Measurements from ENCODE around the gene DNAJC5G.

Gene DNAJC5G

GRCh38 chr2:27264253-27264752, 10.9 kb upstream of the DNAJC5G start:
- ChIA-PET CTCF (interaction anchor here (0.6 to 6.2 kb wide), 12 partner anchors 10 to 419 kb away, joined by 3 to 96 read pairs (median 4); partner anchors contain the start of gene TRIM54), POLR2A (interaction anchor here (0.9 kb wide), 1 partner anchor 29 kb away, joined by 3 read pairs; no protein-coding TSS in a partner anchor)
- Histone ChIP-seq H3K27ac (ENCODE audit: extremely low read depth, low read depth, low read length) (no peak overlapping the region; the same call in 1 of the 2 replicates), H3K4me1 (ENCODE audit: control insufficient read depth, insufficient read depth, low read length) (peaks cover 9% of the 10 kb centered on the region), H3K9me3 (ENCODE audit: control insufficient read depth, insufficient read depth, low read depth, low read length) (no peaks in the 10 kb centered on the region), H3K4me3 (ENCODE audit: low read depth, low read length) (peak overlapping the region; percentile 25), H3K36me3 (ENCODE audit: control insufficient read depth in 2 of 2, insufficient read depth in 1 of 2, low read length in 2 of 2) (no peaks in the 10 kb centered on the region)
- peak; percentile 84 for TF ChIP-seq ZNF600 (tag by site-specific recombination; IDR thresholded peaks at IDR 0.05)
- TF ChIP-seq ZIC2 (tag by site-specific recombination; IDR thresholded peaks at IDR 0.05) = peak; percentile 49
- peak; percentile 97 for TF ChIP-seq ZFHX2 (tag by site-specific recombination; conservative IDR thresholded peaks at IDR 0.05)
- TF ChIP-seq ZNF19 (tag by site-specific recombination; IDR thresholded peaks at IDR 0.05; ENCODE audit: low read depth) = no peak
- peak; percentile 84 for TF ChIP-seq ZNF341 (tag by site-specific recombination; IDR thresholded peaks at IDR 0.05; ENCODE audit: low read depth)
- no peak for TF ChIP-seq ZSCAN18 (tag by site-specific recombination; IDR thresholded peaks at IDR 0.05)
- TF ChIP-seq ZXDB (tag by site-specific recombination; IDR thresholded peaks at IDR 0.05) = peak; percentile 37
- peak; percentile 48; the same call in 1 of the 2 replicates for TF ChIP-seq PATZ1 (tag by site-specific recombination; IDR thresholded peaks at IDR 0.05)
- TF ChIP-seq ZBTB1 (tag by site-specific recombination; IDR thresholded peaks at IDR 0.05) = no peak
- 0 out of 2 replicates have a peak, but pooled peaks have one; percentile 16 for TF ChIP-seq ZNF335 (tag by site-specific recombination; conservative IDR thresholded peaks at IDR 0.05)
- TF ChIP-seq ZNF10 (tag by site-specific recombination; IDR thresholded peaks at IDR 0.05) = peak; percentile 6; the same call in 1 of the 2 replicates
- peak; percentile 36; the same call in 1 of the 2 replicates for TF ChIP-seq ZNF76 (tag by site-specific recombination; IDR thresholded peaks at IDR 0.05; ENCODE audit: borderline replicate concordance, low read depth)
- peak; percentile 40; the same call in 1 of the 2 replicates for TF ChIP-seq GLIS2 (tag by site-specific recombination; IDR thresholded peaks at IDR 0.05)
- TF ChIP-seq SP3 (tag by site-specific recombination; IDR thresholded peaks at IDR 0.05) = peak; percentile 67
- peak; percentile 52; the same call in 1 of the 2 replicates for TF ChIP-seq ZBTB17 (tag by site-specific recombination; IDR thresholded peaks at IDR 0.05)
- 0 out of 2 replicates have a peak, but pooled peaks have one; percentile 3 for TF ChIP-seq KLF9 (tag by site-specific recombination; IDR thresholded peaks at IDR 0.05; ENCODE audit: low read depth)
- TF ChIP-seq ZNF140 (tag by site-specific recombination; IDR thresholded peaks at IDR 0.05) = no peak
- TF ChIP-seq ZBTB8A (tag by site-specific recombination; IDR thresholded peaks at IDR 0.05) = peak; percentile 40; the same call in 1 of the 2 replicates
- TF ChIP-seq ZBTB26 (tag by site-specific recombination; optimal IDR thresholded peaks at IDR 0.05) = peak; percentile 81
- TF ChIP-seq KLF8 (tag by site-specific recombination; IDR thresholded peaks at IDR 0.05) = no peak
- TF ChIP-seq ZNF580 (tag by site-specific recombination; IDR thresholded peaks at IDR 0.05) = 0 out of 2 replicates have a peak, but pooled peaks have one; percentile 18
- TF ChIP-seq SETDB1 (IDR thresholded peaks at IDR 0.05; ENCODE audit: insufficient read length, low read length) = no peak
- TF ChIP-seq EGR2 (tag by site-specific recombination; IDR thresholded peaks at IDR 0.05; ENCODE audit: low read depth) = peak; percentile 93
- peak; percentile 33; the same call in 1 of the 2 replicates for TF ChIP-seq SP7 (tag by site-specific recombination; IDR thresholded peaks at IDR 0.05)
- peak; percentile 72; the same call in 1 of the 2 replicates for TF ChIP-seq PRDM10 (tag by site-specific recombination; IDR thresholded peaks at IDR 0.05)
- TF ChIP-seq ZEB2 (tag by site-specific recombination; IDR thresholded peaks at IDR 0.05) = 0 out of 2 replicates have a peak, but pooled peaks have one; percentile 32
- peak; percentile 77; the same call in 1 of the 2 replicates for TF ChIP-seq KLF17 (tag by site-specific recombination; IDR thresholded peaks at IDR 0.05)

Measured in HEK293 (cell line).